Activated naive CD8-positive, alpha-beta T cell treated with anti-CD3 and anti-CD28 coated beads, Interleukin-2, amount 10 ng/mL, durations not matched to agents 7 days and 5 days (primary cell): ENCODE measurements around the gene BAZ2B. TPM values are rescaled to one million over a fixed set of nuclear protein-coding genes. Genes with fewer than 3 reads are reported as not detected.
A peak's percentile ranks its signal among the peaks of the same experiment; 100 is the strongest.

Experiments
- ATAC-seq: fragments of 150-1000 bp; cut with Tn5 transposase; one replicate; pipeline ENCODE4 v1.10.0; 2021; ENCODE audit warnings: low read depth, moderate library complexity
- POLR2A ChIA-PET: fragments of 350-600 bp; sonication (Branson Sonifier 250); formaldehyde crosslinking; loops from one replicate; lab custom pipeline; 2021; ENCODE audit warnings: antibody characterized with exemption; lab: Charles Lee
- DNase-seq: peaks from one replicate; pipeline ENCODE4 v3.0.0; 2021
- H3K27ac Mint-ChIP-seq: one replicate; pipeline ENCODE4 v1.8.0; 2022; ENCODE audit warnings: mild to moderate bottlenecking, mixed read lengths
- H3K27me3 Mint-ChIP-seq: one replicate; pipeline ENCODE4 v1.8.0; 2022; ENCODE audit warnings: mild to moderate bottlenecking, moderate library complexity, mixed read lengths
- H3K36me3 Mint-ChIP-seq: one replicate; pipeline ENCODE4 v1.8.0; 2021; ENCODE audit warnings: mild to moderate bottlenecking, mixed read lengths
- H3K4me1 Mint-ChIP-seq: one replicate; pipeline ENCODE4 v1.8.0; 2021; ENCODE audit warnings: mixed read lengths
- H3K4me3 Mint-ChIP-seq: one replicate; pipeline ENCODE4 v1.8.0; 2022; ENCODE audit warnings: mild to moderate bottlenecking, moderate library complexity, mixed read lengths
- H3K9me3 Mint-ChIP-seq: one replicate; pipeline ENCODE4 v1.8.0; 2021; ENCODE audit warnings: mixed read lengths
- total RNA-seq, 2 experiments: library from RNA; stranded (reverse); gene quantifications; one replicate each; pipeline ENCODE4 v1.2.3, GENCODE V29; 2021

BAZ2B gene
- total RNA-seq, 2 experiments from 2014 or later = 27.7 to 31.9 TPM

- ATAC-seq = peak; percentile 43
- no peak overlapping the region for H3K27ac Mint-ChIP-seq
- peaks cover 17% of the 10 kb centered on the region for H3K4me1 Mint-ChIP-seq
- H3K9me3 Mint-ChIP-seq = no peaks in the 10 kb centered on the region
- DNase-seq = no peak
- POLR2A ChIA-PET = no interaction called here
- H3K4me3 Mint-ChIP-seq = no peak overlapping the region
- H3K36me3 Mint-ChIP-seq = peaks cover 3% of the 10 kb centered on the region
- no peaks in the 10 kb centered on the region for H3K27me3 Mint-ChIP-seq
Observed at GRCh38 chr2:159454185-159454584, 162.2 kb downstream of the BAZ2B start.

GRCh38 chr2:159450180-159450579 lies 166.2 kb downstream of the BAZ2B start:
- Mint-ChIP-seq H3K36me3 (peaks cover 15% of the 10 kb centered on the region), H3K4me1 (peaks cover 6% of the 10 kb centered on the region), H3K4me3 (no peak overlapping the region), H3K27ac (no peak overlapping the region), H3K27me3 (no peaks in the 10 kb centered on the region), H3K9me3 (peaks cover 1% of the 10 kb centered on the region)
- ATAC-seq (no peak), DNase-seq (no peak)
- POLR2A ChIA-PET = no interaction called here

- DNase-seq (no peak), ATAC-seq (no peak)
- Mint-ChIP-seq H3K27me3 (no peaks in the 10 kb centered on the region), H3K4me3 (no peak overlapping the region), H3K36me3 (peaks cover 15% of the 10 kb centered on the region), H3K4me1 (peaks cover 9% of the 10 kb centered on the region), H3K9me3 (peaks cover 1% of the 10 kb centered on the region), H3K27ac (no peak overlapping the region)
- POLR2A ChIA-PET = no interaction called here
Observed at GRCh38 chr2:159449504-159450124, 166.7 kb downstream of the BAZ2B start.

GRCh38 chr2:159446817-159447216 lies 169.5 kb downstream of the BAZ2B start:
- Mint-ChIP-seq H3K36me3 (peaks cover 23% of the 10 kb centered on the region), H3K9me3 (peaks cover 1% of the 10 kb centered on the region), H3K4me1 (peaks cover 6% of the 10 kb centered on the region)

GRCh38 chr2:159446201-159446600 lies 170.1 kb downstream of the BAZ2B start:
- H3K4me3 Mint-ChIP-seq = no peak overlapping the region
- H3K27ac Mint-ChIP-seq = peak overlapping the region; percentile 28
- peaks cover 6% of the 10 kb centered on the region for H3K4me1 Mint-ChIP-seq
- DNase-seq (no peak), ATAC-seq (no peak)
- H3K27me3 Mint-ChIP-seq = no peaks in the 10 kb centered on the region
- peaks cover 1% of the 10 kb centered on the region for H3K9me3 Mint-ChIP-seq
- POLR2A ChIA-PET = no interaction called here
- H3K36me3 Mint-ChIP-seq = peaks cover 23% of the 10 kb centered on the region

More at GRCh38 chr2:159446817-159447216, 169.5 kb downstream of the BAZ2B start:
- DNase-seq = no peak
- ATAC-seq = no peak
- Mint-ChIP-seq H3K27me3 (no peaks in the 10 kb centered on the region), H3K4me3 (no peak overlapping the region), H3K27ac (no peak overlapping the region)
- POLR2A ChIA-PET = no interaction called here

GRCh38 chr2:159445307-159445706 lies 171.0 kb downstream of the BAZ2B start:
- ATAC-seq = peak; percentile 91
- Mint-ChIP-seq H3K4me3 (no peak overlapping the region), H3K27ac (no peak overlapping the region), H3K27me3 (no peaks in the 10 kb centered on the region), H3K4me1 (peaks cover 6% of the 10 kb centered on the region), H3K36me3 (peaks cover 23% of the 10 kb centered on the region), H3K9me3 (peaks cover 1% of the 10 kb centered on the region)
- no peak for DNase-seq
- POLR2A ChIA-PET = no interaction called here

DNA sequence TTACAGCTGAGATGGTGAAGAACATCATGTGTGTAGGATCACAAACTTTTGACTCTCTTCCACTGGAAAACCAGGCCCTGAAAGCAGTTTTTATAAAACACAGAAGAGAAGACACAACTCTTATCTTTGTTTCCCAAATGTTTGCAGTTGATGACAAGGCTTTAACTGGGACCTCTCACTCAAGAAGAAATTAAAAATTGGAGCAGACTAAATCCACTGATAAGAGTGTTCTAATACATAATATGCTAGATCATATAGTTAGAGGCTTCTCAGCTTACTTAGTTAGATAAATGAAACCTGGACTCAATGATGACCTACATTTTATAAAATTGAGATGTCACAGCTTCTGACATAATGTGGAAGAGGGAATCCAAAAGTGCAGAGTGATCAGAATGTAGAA lies 171.6 kb downstream of the BAZ2B start:
- H3K9me3 Mint-ChIP-seq = peaks cover 1% of the 10 kb centered on the region
- no peaks in the 10 kb centered on the region for H3K27me3 Mint-ChIP-seq
- ATAC-seq (no peak), DNase-seq (no peak)
- POLR2A ChIA-PET = no interaction called here
- H3K4me1 Mint-ChIP-seq = peaks cover 6% of the 10 kb centered on the region
- no peak overlapping the region for H3K27ac Mint-ChIP-seq
- H3K36me3 Mint-ChIP-seq = peaks cover 23% of the 10 kb centered on the region
- H3K4me3 Mint-ChIP-seq = no peak overlapping the region

- H3K9me3 Mint-ChIP-seq = peaks cover 1% of the 10 kb centered on the region
- ATAC-seq (no peak), DNase-seq (no peak)
- H3K36me3 Mint-ChIP-seq = peaks cover 27% of the 10 kb centered on the region
- H3K27ac Mint-ChIP-seq = no peak overlapping the region
- POLR2A ChIA-PET = no interaction called here
- H3K4me1 Mint-ChIP-seq = peaks cover 6% of the 10 kb centered on the region
- no peak overlapping the region for H3K4me3 Mint-ChIP-seq
- no peaks in the 10 kb centered on the region for H3K27me3 Mint-ChIP-seq
Observed at GRCh38 chr2:159442159-159442852, 174.0 kb downstream of the BAZ2B start.

DNA sequence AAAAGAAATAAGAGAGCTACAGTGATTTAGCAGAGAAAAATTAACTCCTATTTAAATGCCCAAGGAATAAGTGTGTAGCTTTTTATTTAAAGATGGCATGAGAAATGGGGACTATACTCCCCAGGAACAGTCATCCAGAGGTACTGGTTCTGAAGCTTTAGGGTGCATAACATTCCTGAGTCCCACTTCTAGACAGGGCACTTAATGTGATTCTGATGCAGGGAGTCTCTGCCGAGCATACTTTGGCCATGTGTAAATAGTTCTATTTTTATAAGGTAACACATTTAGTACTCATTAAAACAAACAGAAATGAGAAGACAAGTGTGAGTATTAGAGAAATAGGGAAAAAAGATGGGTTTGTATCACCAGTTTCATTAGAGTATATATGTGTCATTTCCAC lies 175.2 kb downstream of the BAZ2B start:
- Mint-ChIP-seq H3K27ac (no peak overlapping the region), H3K27me3 (no peaks in the 10 kb centered on the region), H3K4me1 (peaks cover 6% of the 10 kb centered on the region), H3K36me3 (peaks cover 20% of the 10 kb centered on the region), H3K9me3 (no peaks in the 10 kb centered on the region), H3K4me3 (no peak overlapping the region)
- POLR2A ChIA-PET = interaction anchor here (0.6 kb wide), 1 partner anchor 361 kb away, joined by 3 read pairs; no protein-coding TSS in a partner anchor
- DNase-seq = no peak
- no peak for ATAC-seq

GRCh38 chr2:159439421-159439820 lies 176.9 kb downstream of the BAZ2B start:
- ATAC-seq (no peak), DNase-seq (no peak)
- H3K36me3 Mint-ChIP-seq = peaks cover 15% of the 10 kb centered on the region
- H3K9me3 Mint-ChIP-seq = no peaks in the 10 kb centered on the region
- no peak overlapping the region for H3K4me3 Mint-ChIP-seq
- no peaks in the 10 kb centered on the region for H3K27me3 Mint-ChIP-seq
- H3K4me1 Mint-ChIP-seq = no peaks in the 10 kb centered on the region
- POLR2A ChIA-PET = no interaction called here
- no peak overlapping the region for H3K27ac Mint-ChIP-seq

DNA sequence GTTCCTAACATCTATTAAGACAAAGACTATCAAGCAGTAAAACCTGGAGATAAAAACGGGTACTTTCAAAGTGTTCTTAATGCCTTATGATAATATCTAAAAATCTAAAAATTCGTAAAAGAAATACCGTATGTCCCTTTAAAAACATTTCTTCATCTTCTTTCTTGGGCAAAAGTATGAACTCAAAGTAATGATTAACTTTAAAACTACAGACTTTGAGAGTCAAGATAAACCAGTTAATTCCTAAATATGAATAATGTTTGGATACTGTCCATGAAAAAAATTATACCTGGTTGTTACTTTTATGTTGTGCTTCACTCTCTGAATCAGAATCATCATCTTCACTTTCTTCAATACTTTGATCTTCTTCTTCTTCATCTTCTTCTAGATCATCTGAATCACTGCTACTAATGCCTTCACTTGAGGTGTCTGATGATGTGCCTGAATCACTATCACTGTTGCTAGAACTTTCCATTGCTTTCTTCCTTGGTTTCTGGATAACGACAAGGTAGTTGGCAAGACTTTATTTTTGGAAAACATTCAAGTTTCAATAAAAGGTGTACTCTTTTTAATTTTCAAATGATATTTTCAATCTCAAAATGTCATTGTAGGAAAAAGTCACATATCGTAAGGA lies 177.5 kb downstream of the BAZ2B start:
- ATAC-seq (no peak), DNase-seq (no peak)
- Mint-ChIP-seq H3K36me3 (peaks cover 14% of the 10 kb centered on the region), H3K27me3 (no peaks in the 10 kb centered on the region), H3K27ac (no peak overlapping the region), H3K4me1 (no peaks in the 10 kb centered on the region), H3K9me3 (no peaks in the 10 kb centered on the region), H3K4me3 (no peak overlapping the region)
- POLR2A ChIA-PET = no interaction called here

DNA sequence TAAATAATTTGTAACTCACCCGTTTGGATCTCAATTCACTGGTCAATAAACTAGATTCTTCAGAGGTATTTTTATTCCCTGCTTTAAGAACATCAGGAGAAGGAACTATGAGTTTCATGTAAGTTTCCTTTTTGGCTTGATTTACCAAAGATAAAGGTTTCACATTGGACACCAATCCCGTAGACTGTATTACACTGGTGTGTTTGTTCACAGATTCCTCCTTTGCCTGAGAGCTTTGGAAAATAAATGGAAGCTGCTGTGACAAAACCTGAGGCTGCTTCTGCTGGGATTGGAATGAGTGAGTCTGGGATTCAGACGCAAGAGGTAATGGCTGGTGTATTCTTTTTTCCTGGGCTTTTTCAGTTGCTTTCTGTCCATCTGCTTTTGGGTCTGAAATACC lies 178.1 kb downstream of the BAZ2B start:
- no peaks in the 10 kb centered on the region for H3K4me1 Mint-ChIP-seq
- H3K4me3 Mint-ChIP-seq = no peak overlapping the region
- ATAC-seq (no peak), DNase-seq (no peak)
- H3K9me3 Mint-ChIP-seq = no peaks in the 10 kb centered on the region
- H3K27ac Mint-ChIP-seq = no peak overlapping the region
- no peaks in the 10 kb centered on the region for H3K27me3 Mint-ChIP-seq
- POLR2A ChIA-PET = no interaction called here
- peaks cover 9% of the 10 kb centered on the region for H3K36me3 Mint-ChIP-seq

DNA sequence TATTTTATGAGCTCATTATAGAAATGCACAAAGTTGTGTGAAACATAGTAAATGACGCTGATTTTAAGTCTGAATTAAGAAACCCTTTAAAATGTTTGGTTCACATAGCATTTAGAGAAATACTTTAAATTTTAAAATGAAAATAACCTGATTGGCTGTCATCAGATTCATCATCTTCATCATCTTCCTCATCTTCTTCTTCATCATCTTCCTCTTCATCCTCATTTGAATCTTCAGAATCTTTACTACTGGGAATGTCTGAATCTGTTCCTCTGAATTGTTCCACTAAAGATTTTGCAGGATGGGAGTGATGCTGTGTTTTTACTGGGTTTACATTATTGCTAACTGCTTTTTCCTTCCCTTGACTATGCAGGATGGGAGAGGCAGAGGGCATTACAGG lies 183.7 kb downstream of the BAZ2B start:
- no peak overlapping the region for H3K27ac Mint-ChIP-seq
- no peak for ATAC-seq
- no peak overlapping the region for H3K4me3 Mint-ChIP-seq
- H3K9me3 Mint-ChIP-seq = no peaks in the 10 kb centered on the region
- POLR2A ChIA-PET = no interaction called here
- H3K27me3 Mint-ChIP-seq = no peaks in the 10 kb centered on the region
- H3K4me1 Mint-ChIP-seq = no peaks in the 10 kb centered on the region
- peaks cover 2% of the 10 kb centered on the region for H3K36me3 Mint-ChIP-seq
- DNase-seq = no peak

DNA sequence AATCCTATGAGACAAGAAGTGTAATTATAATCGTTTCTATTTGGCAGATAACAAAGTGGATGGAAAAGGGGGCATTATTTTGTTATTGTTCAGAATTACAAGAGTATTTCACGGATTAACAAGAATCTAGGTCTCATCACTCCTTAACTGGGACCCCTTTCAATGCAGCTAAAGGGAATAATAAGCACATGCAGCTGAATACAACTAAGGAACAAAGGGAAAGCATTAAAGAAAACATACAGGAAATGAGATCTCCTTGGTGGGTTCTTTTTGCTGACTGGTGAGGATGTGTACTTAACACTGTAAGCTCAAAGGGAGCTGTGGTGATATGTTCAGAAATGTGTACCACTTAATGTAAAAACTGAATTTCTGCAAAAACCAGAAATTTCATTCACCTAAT lies 189.3 kb downstream of the BAZ2B start:
- H3K4me3 Mint-ChIP-seq = no peak overlapping the region
- no peak overlapping the region for H3K27ac Mint-ChIP-seq
- POLR2A ChIA-PET = no interaction called here
- peaks cover 5% of the 10 kb centered on the region for H3K36me3 Mint-ChIP-seq
- peaks cover 2% of the 10 kb centered on the region for H3K9me3 Mint-ChIP-seq
- H3K4me1 Mint-ChIP-seq = peaks cover 5% of the 10 kb centered on the region
- DNase-seq (no peak), ATAC-seq (no peak)
- no peaks in the 10 kb centered on the region for H3K27me3 Mint-ChIP-seq
